ENCODE data around the gene SESTD1.
"Not testable (repeated sequence)": the region's sequence is repeated elsewhere in the genome, so short reads cannot be mapped to it uniquely, and the experiment has no call there.

Gene SESTD1

GRCh38 chr2:179222076-179222475 lies 42.6 kb downstream of the SESTD1 start:
- in situ Hi-C loops (cut with HindIII; ENCODE audit: low sequenced_read_pairs) = no loop called here
- TF ChIP-seq, protein P1, sequence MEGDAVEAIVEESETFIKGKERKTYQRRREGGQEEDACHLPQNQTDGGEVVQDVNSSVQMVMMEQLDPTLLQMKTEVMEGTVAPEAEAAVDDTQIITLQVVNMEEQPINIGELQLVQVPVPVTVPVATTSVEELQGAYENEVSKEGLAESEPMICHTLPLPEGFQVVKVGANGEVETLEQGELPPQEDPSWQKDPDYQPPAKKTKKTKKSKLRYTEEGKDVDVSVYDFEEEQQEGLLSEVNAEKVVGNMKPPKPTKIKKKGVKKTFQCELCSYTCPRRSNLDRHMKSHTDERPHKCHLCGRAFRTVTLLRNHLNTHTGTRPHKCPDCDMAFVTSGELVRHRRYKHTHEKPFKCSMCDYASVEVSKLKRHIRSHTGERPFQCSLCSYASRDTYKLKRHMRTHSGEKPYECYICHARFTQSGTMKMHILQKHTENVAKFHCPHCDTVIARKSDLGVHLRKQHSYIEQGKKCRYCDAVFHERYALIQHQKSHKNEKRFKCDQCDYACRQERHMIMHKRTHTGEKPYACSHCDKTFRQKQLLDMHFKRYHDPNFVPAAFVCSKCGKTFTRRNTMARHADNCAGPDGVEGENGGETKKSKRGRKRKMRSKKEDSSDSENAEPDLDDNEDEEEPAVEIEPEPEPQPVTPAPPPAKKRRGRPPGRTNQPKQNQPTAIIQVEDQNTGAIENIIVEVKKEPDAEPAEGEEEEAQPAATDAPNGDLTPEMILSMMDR (IDR thresholded peaks at IDR 0.05; ENCODE audit: low read depth, low read length, missing control alignments) = no peak
- no peak for DNase-seq (ENCODE audit: low read depth)
- no peak overlapping the region for H3K4me3 ChIP-seq (ENCODE audit: low read depth, low read length)

GRCh38 chr2:179218848-179219594 lies 45.6 kb downstream of the SESTD1 start:
- in situ Hi-C loops (cut with HindIII; ENCODE audit: low sequenced_read_pairs) = no loop called here
- peak; percentile 84 for DNase-seq (ENCODE audit: low read depth)

GRCh38 chr2:179214671-179215070 lies 50.0 kb downstream of the SESTD1 start:
- H3K4me3 ChIP-seq (ENCODE audit: low read depth, low read length); in situ Hi-C loops (cut with HindIII; ENCODE audit: low sequenced_read_pairs); DNase-seq (ENCODE audit: low read depth): not testable (repeated sequence)

More at GRCh38 chr2:179218848-179219594, 45.6 kb downstream of the SESTD1 start:
- H3K4me3 ChIP-seq (ENCODE audit: low read depth, low read length) = no peak overlapping the region
- TF ChIP-seq, protein P1 (IDR thresholded peaks at IDR 0.05; ENCODE audit: low read depth, low read length, missing control alignments) = peak; percentile 97

- in situ Hi-C loops (cut with HindIII; ENCODE audit: low sequenced_read_pairs) = no loop called here
- TF ChIP-seq, protein P1 (IDR thresholded peaks at IDR 0.05; ENCODE audit: low read depth, low read length, missing control alignments) = no peak
- no peak for DNase-seq (ENCODE audit: low read depth)
- no peak overlapping the region for H3K4me3 ChIP-seq (ENCODE audit: low read depth, low read length)
Observed at GRCh38 chr2:179211355-179211754, 53.3 kb downstream of the SESTD1 start.

- H3K4me3 ChIP-seq (ENCODE audit: low read depth, low read length); DNase-seq (ENCODE audit: low read depth); in situ Hi-C loops (cut with HindIII; ENCODE audit: low sequenced_read_pairs): not testable (repeated sequence)
Observed at GRCh38 chr2:179208277-179208676, 56.4 kb downstream of the SESTD1 start.

DNA sequence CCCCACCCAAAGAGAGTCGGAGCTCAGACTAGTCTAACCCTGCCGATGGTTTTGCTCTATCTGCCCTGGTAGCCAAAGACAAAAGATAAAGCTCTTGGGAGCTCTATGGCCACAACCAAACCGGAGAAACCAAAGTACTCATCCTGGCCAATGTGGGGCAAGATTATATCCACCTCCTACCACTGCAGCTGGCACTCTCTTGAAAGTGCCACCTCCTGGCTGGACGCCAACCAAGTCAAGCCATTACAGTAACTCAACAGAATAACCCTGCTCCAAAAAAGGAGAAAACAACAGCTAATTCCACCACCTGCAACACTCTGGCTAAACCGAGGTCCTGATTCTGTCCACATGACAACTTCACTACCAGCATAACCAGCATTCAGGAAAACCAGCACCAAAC lies 57.6 kb downstream of the SESTD1 start:
- DNase-seq (ENCODE audit: low read depth) = no peak
- H3K4me3 ChIP-seq (ENCODE audit: low read depth, low read length) = no peak overlapping the region
- in situ Hi-C loops (cut with HindIII; ENCODE audit: low sequenced_read_pairs) = no loop called here
- TF ChIP-seq, protein P1 (IDR thresholded peaks at IDR 0.05; ENCODE audit: low read depth, low read length, missing control alignments) = no peak

- no peak for DNase-seq (ENCODE audit: low read depth)
Observed at GRCh38 chr2:179201869-179202268, 62.8 kb downstream of the SESTD1 start.

GRCh38 chr2:179195926-179196590 lies 68.6 kb downstream of the SESTD1 start:
- in situ Hi-C loops (cut with HindIII; ENCODE audit: low sequenced_read_pairs); H3K4me3 ChIP-seq (ENCODE audit: low read depth, low read length); DNase-seq (ENCODE audit: low read depth): not testable (repeated sequence)

More at GRCh38 chr2:179201869-179202268, 62.8 kb downstream of the SESTD1 start:
- H3K4me3 ChIP-seq (ENCODE audit: low read depth, low read length) = no peak overlapping the region
- TF ChIP-seq, protein P1 (IDR thresholded peaks at IDR 0.05; ENCODE audit: low read depth, low read length, missing control alignments) = no peak
- in situ Hi-C loops (cut with HindIII; ENCODE audit: low sequenced_read_pairs) = no loop called here

All from astrocyte of the cerebellum (primary cell).